Nephron (organoid): ENCODE data around the gene C6orf163.

Experiments
- H3K27ac Mint-ChIP-seq, 3 experiments: 2 replicates each; pipeline ENCODE4 v1.8.0; 2020; ENCODE audit warnings: mixed read lengths in 3 of 3, mild to moderate bottlenecking in 2 of 3, moderate library complexity in 1 of 3
- H3K27me3 Mint-ChIP-seq: 2 replicates; pipeline ENCODE4 v1.8.0; 2021; ENCODE audit warnings: low read depth, mild to moderate bottlenecking, moderate library complexity, mixed read lengths
- H3K36me3 Mint-ChIP-seq: 2 replicates; pipeline ENCODE4 v1.8.0; 2020; ENCODE audit warnings: low read depth, mixed read lengths
- H3K4me1 Mint-ChIP-seq: 2 replicates; pipeline ENCODE4 v1.8.0; 2020; ENCODE audit warnings: mixed read lengths
- H3K4me3 Mint-ChIP-seq, 3 experiments: 2 replicates each; pipeline ENCODE4 v1.8.0; 2020; ENCODE audit warnings: mild to moderate bottlenecking in 3 of 3, mixed read lengths in 3 of 3, moderate library complexity in 2 of 3
- H3K9me3 Mint-ChIP-seq: 2 replicates; pipeline ENCODE4 v1.8.0; 2020; ENCODE audit warnings: mixed read lengths
- TF ChIP-seq, protein P1 (sequence below), 3 experiments: fragments of 200-600 bp; sonication (generic); IDR thresholded peaks; one replicate each; pipeline ENCODE4 v1.5.0; 2021; ENCODE audit warnings: antibody characterized with exemption in 3 of 3; ENCODE audit not compliant: unreplicated experiment in 3 of 3

Gene C6orf163

DNA sequence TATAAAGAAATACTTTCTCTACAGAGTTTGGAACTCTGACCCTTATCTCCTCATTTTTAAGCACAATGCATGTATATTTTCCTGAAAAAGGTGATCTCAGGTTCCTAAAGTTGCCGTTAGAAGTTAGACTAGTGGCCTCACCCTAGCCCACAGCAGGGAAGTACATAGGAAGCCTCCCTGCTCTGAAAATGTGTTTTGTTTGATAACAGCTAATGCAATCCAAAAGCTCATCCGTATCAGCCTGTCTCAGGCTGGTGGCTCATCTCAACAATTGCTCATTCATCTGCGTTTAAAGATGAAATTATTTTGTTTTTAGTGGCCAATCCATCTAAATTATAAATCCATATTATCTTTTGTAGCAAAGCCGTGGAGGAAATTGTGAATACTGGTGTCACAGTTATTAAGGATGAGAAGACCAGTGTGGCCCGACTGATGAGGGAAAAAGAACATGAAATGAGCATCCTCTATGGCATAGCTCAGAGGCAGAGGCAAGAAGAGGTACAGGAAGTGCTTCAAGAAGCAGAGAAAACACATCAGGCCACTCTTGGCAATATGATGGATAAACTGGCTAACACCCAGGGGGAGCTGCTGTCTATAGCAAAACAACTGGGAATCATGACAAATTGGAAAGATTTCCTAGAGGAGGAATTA lies 20.1 kb downstream of the C6orf163 start:
- H3K4me1 Mint-ChIP-seq = no peaks in the 10 kb centered on the region
- TF ChIP-seq, protein P1, sequence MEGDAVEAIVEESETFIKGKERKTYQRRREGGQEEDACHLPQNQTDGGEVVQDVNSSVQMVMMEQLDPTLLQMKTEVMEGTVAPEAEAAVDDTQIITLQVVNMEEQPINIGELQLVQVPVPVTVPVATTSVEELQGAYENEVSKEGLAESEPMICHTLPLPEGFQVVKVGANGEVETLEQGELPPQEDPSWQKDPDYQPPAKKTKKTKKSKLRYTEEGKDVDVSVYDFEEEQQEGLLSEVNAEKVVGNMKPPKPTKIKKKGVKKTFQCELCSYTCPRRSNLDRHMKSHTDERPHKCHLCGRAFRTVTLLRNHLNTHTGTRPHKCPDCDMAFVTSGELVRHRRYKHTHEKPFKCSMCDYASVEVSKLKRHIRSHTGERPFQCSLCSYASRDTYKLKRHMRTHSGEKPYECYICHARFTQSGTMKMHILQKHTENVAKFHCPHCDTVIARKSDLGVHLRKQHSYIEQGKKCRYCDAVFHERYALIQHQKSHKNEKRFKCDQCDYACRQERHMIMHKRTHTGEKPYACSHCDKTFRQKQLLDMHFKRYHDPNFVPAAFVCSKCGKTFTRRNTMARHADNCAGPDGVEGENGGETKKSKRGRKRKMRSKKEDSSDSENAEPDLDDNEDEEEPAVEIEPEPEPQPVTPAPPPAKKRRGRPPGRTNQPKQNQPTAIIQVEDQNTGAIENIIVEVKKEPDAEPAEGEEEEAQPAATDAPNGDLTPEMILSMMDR (IDR thresholded peaks at IDR 0.05; ENCODE audit: unreplicated experiment in 3 of 3) = no peak
- peaks cover 43% of the 10 kb centered on the region for H3K36me3 Mint-ChIP-seq
- H3K27me3 Mint-ChIP-seq = no peaks in the 10 kb centered on the region
- peaks cover 18% of the 10 kb centered on the region for H3K9me3 Mint-ChIP-seq
- no peak overlapping the region for H3K4me3 Mint-ChIP-seq
- no peak overlapping the region for H3K27ac Mint-ChIP-seq

DNA sequence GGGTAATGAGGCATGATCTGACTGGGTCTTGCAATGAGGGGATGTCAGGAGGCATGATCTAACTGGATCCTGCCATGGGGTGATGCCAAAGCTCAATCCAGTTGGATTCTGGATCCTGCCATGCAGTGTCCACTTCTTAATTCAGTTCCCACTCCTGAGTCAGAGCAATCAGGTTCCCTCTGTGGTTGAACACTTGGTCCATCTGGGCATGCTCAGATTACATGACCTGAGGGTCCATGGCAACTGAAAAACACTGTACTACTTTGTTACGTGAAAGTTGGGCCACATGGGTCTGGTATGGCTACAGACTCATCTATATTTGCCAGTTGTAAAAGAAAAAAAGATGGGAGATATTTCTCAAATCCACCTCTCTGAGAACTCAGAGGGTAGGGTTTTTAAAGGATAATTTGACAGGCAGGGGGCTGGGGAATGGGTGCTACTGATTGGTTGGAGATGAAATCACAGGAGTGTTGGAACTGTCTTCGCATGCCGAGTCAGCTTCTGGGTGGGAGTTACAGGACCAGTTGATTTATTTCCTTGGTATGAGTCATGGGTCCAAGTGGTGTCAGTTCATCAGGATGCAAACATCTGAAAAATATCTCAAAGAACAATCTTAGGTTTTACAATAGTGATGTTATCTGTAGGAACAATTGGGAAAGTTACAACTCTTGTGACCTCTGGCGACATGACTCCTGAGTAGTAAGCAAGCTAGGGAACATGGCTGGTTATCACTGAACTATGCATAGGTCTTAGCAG lies 21.6 kb downstream of the C6orf163 start:
- Mint-ChIP-seq H3K4me1 (no peaks in the 10 kb centered on the region), H3K36me3 (peaks cover 44% of the 10 kb centered on the region), H3K27me3 (no peaks in the 10 kb centered on the region), H3K9me3 (peaks cover 23% of the 10 kb centered on the region), H3K4me3 (no peak overlapping the region), H3K27ac (no peak overlapping the region)
- TF ChIP-seq, protein P1 (IDR thresholded peaks at IDR 0.05; ENCODE audit: unreplicated experiment in 3 of 3) = no peak

DNA sequence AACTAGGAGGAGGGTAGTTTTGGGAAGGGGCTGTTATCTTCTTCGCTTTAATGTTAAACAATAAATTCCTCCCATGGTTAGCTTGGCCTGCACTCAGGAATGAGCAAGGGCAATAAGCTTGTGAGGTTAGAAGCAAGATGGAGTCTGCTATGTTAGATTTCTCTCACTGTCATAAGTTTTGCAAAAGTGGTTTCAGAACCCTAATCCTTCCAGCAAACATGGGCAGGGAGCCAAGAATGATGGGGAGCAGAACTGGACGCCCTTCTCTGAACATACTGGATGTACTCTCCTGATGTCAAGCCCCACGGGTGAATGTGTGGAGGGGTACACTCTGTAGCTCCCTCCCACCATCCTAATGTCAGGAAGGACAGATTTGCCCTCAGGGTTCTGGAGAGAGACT lies 22.3 kb downstream of the C6orf163 start:
- Mint-ChIP-seq H3K4me1 (no peaks in the 10 kb centered on the region), H3K27ac (peak overlapping the region in 1 of 3 experiments; percentile 58), H3K4me3 (no peak overlapping the region), H3K36me3 (peaks cover 46% of the 10 kb centered on the region), H3K27me3 (no peaks in the 10 kb centered on the region), H3K9me3 (peaks cover 23% of the 10 kb centered on the region)
- TF ChIP-seq, protein P1 (IDR thresholded peaks at IDR 0.05; ENCODE audit: unreplicated experiment in 3 of 3) = no peak

DNA sequence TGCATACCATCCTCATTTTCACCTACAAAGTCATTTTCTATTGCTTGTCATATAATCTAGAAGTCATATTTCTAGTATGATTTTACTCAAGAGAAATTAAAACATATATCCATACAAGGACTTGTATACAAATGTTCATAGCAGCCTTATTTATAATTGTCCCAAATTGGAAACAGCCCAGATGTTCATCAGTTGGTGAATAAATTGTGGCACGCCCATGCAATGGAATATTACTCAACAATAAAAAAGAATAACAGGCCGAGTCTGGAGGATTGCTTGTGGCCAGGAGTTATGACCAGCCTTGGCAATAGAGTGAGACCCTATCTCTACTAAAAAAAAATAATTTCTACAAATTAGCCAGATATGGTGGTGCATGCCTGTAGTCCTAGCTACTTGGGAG lies 28.8 kb downstream of the C6orf163 start:
- Mint-ChIP-seq H3K27ac (no peak overlapping the region), H3K9me3 (peaks cover 7% of the 10 kb centered on the region), H3K36me3 (peaks cover 13% of the 10 kb centered on the region), H3K4me1 (no peaks in the 10 kb centered on the region), H3K4me3 (no peak overlapping the region), H3K27me3 (no peaks in the 10 kb centered on the region)
- TF ChIP-seq, protein P1 (IDR thresholded peaks at IDR 0.05; ENCODE audit: unreplicated experiment in 3 of 3) = no peak

DNA sequence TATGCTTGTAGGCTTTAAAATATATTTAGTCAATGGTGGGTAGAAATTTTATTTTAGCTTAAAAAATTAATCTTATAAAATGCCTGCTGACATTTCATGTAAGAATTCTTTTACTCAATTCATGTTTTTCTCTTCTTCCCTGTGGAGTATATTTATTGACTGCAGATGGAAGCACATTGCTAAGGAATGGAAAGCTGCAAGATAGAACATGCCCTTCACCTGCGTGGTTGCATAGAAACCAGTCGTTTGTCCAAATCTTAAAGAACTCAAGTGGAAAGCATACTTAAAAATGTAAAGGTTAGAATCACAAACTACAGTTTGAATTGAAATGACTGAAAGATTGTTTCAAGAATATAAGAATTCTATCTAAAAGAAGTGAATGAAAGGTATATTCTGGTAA lies 30.7 kb downstream of the C6orf163 start:
- TF ChIP-seq, protein P1 (IDR thresholded peaks at IDR 0.05; ENCODE audit: unreplicated experiment in 3 of 3) = no peak
- Mint-ChIP-seq H3K27ac (no peak overlapping the region), H3K4me1 (no peaks in the 10 kb centered on the region), H3K9me3 (no peaks in the 10 kb centered on the region), H3K36me3 (peaks cover 8% of the 10 kb centered on the region), H3K4me3 (no peak overlapping the region), H3K27me3 (no peaks in the 10 kb centered on the region)
